Measurements from ENCODE around the gene FXYD3.
"Not testable (repeated sequence)": the region's sequence is repeated elsewhere in the genome, so short reads cannot be mapped to it uniquely, and the experiment has no call there.

FXYD3 gene

DNA sequence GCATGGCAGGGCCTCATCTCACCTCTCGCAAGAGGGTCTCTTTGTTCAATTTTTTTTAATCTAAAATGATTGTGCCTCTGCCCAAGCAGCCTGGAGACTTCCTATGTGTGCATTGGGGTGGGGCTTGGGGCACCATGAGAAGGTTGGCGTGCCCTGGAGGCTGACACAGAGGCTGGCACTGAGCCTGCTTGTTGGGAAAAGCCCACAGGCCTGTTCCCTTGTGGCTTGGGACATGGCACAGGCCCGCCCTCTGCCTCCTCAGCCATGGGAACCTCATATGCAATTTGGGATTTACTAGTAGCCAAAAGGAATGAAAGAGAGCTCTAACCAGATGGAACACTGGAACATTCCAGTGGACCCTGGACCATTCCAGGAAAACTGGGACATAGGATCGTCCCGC lies 8.0 kb downstream of the FXYD3 start:
- no peak for FAIRE-seq

DNA sequence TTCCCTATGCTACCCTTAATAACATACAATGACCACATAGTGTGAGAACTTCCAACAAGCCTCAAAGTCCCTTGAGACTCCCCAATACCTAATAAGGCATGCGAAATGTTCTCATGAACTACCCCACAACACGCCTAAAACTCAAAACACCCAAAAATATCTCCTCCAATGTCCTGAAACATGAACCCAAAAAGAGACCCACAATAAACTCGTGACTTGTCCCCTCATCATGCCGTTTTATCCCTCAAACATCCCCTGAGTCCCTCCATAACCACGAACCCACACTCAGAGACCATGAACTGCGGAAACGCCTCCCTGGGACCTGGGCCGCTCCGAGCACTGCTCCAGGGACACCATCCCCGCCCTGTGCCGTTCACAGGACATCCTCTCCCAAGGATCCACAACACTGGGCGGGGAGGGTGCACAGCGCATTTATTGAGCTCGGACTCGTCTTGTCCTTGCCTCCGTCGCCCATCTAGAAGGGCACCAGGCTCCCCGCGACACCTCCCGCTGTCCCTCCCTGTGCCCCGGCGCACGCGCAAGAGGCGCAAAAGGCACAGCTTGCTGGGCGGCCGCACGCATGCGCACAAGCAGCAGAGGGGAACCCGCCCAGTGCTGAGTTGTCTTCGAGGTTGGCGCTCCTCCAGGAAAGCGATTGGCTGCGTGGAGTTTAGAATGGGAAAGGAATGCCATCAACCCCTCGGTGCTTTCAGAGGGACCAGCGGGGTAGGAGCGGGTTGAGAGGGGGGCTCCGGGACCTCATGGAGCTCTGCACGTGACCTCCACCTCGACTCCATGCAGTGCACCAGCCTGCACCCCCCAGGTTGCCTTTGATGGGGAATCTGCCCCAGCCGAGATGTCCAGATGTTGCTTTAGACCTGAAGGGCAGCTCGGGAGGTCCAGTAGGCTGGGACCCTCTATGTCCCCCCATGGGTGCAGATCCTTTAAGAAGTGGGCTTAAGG lies 8.8 kb downstream of the FXYD3 start:
- FAIRE-seq = peak; percentile 85

More for the DNA sequence above, 8.0 kb downstream of the FXYD3 start:
- no peak for DNase-seq (ENCODE audit: insufficient read length, low spot score)

GRCh38 chr19:35125270-35125717 lies 9.7 kb downstream of the FXYD3 start:
- no peak for FAIRE-seq

More for the DNA sequence above, 8.8 kb downstream of the FXYD3 start:
- DNase-seq (ENCODE audit: insufficient read length, low spot score) = peak; percentile 92

GRCh38 chr19:35125749-35126623 lies 10.4 kb downstream of the FXYD3 start:
- FAIRE-seq (no peak), DNase-seq (ENCODE audit: insufficient read length, low spot score) (no peak)

More at GRCh38 chr19:35125270-35125717, 9.7 kb downstream of the FXYD3 start:
- DNase-seq (ENCODE audit: insufficient read length, low spot score) = no peak

- no peak for DNase-seq (ENCODE audit: insufficient read length, low spot score)
- no peak for FAIRE-seq
Observed at GRCh38 chr19:35126624-35126959, 11.0 kb downstream of the FXYD3 start.

- DNase-seq (ENCODE audit: insufficient read length, low spot score) = no peak
- FAIRE-seq = no peak
Observed at GRCh38 chr19:35127871-35128270, 12.2 kb downstream of the FXYD3 start.

GRCh38 chr19:35128398-35129057 lies 12.9 kb downstream of the FXYD3 start:
- FAIRE-seq (no peak), DNase-seq (ENCODE audit: insufficient read length, low spot score) (no peak)

DNA sequence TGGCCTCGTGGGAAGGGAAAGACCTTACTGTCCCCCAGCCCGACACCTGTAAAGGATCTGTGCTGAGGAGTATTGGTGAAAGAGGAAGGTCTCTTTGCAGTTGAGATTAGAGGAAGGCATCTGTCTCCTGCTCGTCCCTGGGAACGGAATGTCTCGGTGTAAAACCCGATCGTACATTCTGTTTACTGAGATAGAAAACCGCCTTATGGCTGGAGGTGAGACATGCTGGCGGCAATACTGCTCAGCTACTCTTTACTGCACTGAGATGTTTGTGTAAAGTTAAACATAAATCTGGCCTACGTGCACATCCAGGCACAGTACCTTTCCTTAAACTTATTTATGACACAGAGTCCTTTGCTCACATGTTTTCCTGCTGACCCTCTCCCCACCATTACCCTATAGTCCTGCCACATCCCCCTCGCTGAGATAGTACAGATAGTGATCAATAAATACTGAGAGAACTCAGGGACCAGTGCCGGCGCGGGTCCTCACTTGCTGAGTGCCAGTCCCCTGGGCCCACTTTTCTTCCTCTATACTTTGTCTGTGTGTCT lies 14.2 kb downstream of the FXYD3 start:
- not testable (repeated sequence) for DNase-seq (ENCODE audit: insufficient read length, low spot score); FAIRE-seq

DNA sequence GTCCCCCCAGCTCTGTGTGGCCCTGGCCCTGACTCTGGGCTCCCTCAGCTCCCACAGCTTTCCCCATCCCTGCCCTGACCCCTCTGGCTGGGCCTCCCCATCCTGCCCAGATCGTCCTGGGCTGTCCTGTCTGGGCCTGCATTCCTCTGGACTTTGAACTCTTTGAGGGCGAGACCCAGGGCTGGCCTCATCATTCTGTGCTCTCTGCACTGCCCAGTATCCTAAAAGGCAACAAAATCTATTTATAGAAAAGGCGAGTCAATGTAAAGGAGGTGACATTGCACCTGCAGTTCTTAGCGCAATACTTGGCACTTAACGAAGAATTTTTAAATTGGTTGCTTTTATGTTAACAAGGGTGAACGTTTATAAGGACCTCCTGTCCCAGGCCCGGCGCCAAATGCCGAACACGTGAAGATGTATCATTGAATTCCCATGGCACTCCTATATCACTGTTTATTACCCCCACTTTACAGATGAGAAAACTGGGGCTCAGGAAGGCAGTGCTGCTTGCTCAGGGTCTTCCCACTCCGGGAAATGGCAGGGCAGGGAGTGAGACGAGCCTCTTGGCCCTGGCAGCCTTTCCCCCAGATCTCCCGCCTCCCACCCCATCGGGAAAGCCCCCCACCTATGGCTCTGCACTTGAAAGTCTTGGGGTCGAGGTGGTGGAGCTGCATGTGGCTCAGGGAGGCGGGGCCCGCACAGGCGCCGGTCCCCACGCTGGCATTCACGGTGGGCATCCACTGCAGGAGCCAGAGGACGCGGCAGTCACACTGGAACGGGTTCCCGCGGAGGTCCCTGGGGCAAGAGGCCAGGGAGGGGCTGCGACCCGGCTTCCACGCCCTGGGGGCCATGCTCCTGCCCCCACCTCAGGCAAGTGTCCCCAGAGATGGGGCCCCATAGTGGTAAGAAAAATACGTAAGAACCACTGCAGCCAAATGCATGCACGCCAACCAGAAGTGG lies 15.4 kb downstream of the FXYD3 start:
- DNase-seq (ENCODE audit: insufficient read length, low spot score) = no peak
- no peak for FAIRE-seq

DNA sequence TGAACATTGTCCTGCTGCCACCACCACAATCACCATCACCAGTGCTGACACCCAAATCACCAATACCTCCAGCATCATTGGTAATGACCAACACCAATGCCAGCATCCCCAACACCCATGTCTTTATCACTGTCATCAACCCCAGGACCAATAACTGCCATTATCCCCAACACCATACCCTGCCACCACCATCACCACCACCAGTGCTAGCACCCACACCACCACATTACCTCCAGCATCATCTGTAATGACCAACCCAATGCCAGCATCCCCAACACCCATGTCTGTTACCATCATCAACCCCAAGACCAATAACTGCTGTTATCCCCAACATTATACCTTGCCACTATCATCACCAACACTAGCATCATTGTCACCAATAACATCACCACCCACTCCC lies 16.6 kb downstream of the FXYD3 start:
- DNase-seq (ENCODE audit: insufficient read length, low spot score) (no peak), FAIRE-seq (peak; percentile 13)

DNA sequence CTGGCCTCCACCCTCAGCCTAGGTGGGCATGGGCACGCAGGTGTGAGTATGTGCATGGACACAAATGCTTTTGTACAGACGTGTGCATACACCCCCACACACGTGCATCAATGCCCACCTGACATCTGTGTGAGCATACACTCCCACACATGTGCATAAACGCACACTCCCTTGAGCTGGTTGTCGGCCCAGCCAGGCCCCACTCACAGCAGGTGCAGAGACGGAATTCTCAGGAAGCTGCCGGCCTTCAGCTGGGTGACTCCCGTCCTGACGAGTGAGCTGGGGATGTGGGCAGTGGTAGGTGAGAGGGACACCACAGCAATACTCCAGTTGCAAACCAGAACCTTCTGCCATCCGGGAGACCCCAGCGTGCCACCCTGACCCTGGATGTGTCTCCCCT lies 18.2 kb downstream of the FXYD3 start:
- no peak for DNase-seq (ENCODE audit: insufficient read length, low spot score)
- FAIRE-seq = no peak

GRCh38 chr19:35134601-35135242 lies 19.1 kb downstream of the FXYD3 start, which contains the start of gene LGI4:
Gene LGI4 (minus strand): TSS chr19:35135059. CDS start chr19:35134680, 379 bp downstream.
- DNase-seq (ENCODE audit: insufficient read length, low spot score) (no peak), FAIRE-seq (no peak)

- DNase-seq (ENCODE audit: insufficient read length, low spot score) = peak; percentile 82
- peak; percentile 76 for FAIRE-seq
Observed at GRCh38 chr19:35135389-35135909, 19.8 kb downstream of the FXYD3 start.

GRCh38 chr19:35136231-35136630 lies 20.6 kb downstream of the FXYD3 start:
- FAIRE-seq (no peak), DNase-seq (ENCODE audit: insufficient read length, low spot score) (no peak)

- no peak for FAIRE-seq
Observed at GRCh38 chr19:35136977-35137702, 21.5 kb downstream of the FXYD3 start.

GRCh38 chr19:35138305-35138892 lies 22.8 kb downstream of the FXYD3 start, which contains the start of gene FXYD1:
Gene FXYD1 (plus strand): TSS chr19:35138824. CDS start chr19:35140080, 1,256 bp downstream.
- FAIRE-seq (no peak), DNase-seq (ENCODE audit: insufficient read length, low spot score) (no peak)

More at GRCh38 chr19:35136977-35137702, 21.5 kb downstream of the FXYD3 start:
- DNase-seq (ENCODE audit: insufficient read length, low spot score) = no peak

Measured in HTR-8/SVneo (cell line).